GM19023 (cell line): ENCODE measurements around the gene ARMC9.
"Not testable (repeated sequence)": the region's sequence is repeated elsewhere in the genome, so short reads cannot be mapped to it uniquely, and the experiment has no call there.

Experiments used
- ATAC-seq: cut with Tn5 transposase; IDR thresholded peaks from one replicate; pipeline ENCODE4 v1.9.1; 2021; ENCODE audit warnings: mild to moderate bottlenecking, moderate library complexity; ENCODE audit not compliant: unreplicated experiment

Gene ARMC9

GRCh38 chr2:231336236-231336635, 137.8 kb downstream of the ARMC9 start:
- ATAC-seq, result no peak

- ATAC-seq, result no peak
Measured at GRCh38 chr2:231336700-231337099, 138.3 kb downstream of the ARMC9 start.

- ATAC-seq, result no peak
Measured at GRCh38 chr2:231337807-231338759, 139.7 kb downstream of the ARMC9 start.

GRCh38 chr2:231339316-231339715, 140.9 kb downstream of the ARMC9 start:
- ATAC-seq, result no peak

- ATAC-seq, result no peak
Measured at GRCh38 chr2:231341100-231341499, 142.7 kb downstream of the ARMC9 start.

- no peak for ATAC-seq
Measured at GRCh38 chr2:231342061-231342711, 143.8 kb downstream of the ARMC9 start.

GRCh38 chr2:231343006-231343710, 144.7 kb downstream of the ARMC9 start:
- ATAC-seq, result no peak

GRCh38 chr2:231343988-231344387, 145.6 kb downstream of the ARMC9 start:
- no peak for ATAC-seq

- no peak for ATAC-seq
Measured at GRCh38 chr2:231344851-231345250, 146.4 kb downstream of the ARMC9 start.

- no peak for ATAC-seq
Measured at GRCh38 chr2:231347081-231347480, 148.7 kb downstream of the ARMC9 start.

GRCh38 chr2:231347638-231348037, 149.2 kb downstream of the ARMC9 start:
- ATAC-seq, result no peak

- ATAC-seq, result no peak
Measured at GRCh38 chr2:231348173-231348572, 149.7 kb downstream of the ARMC9 start.

GRCh38 chr2:231348704-231349373, 150.4 kb downstream of the ARMC9 start:
- ATAC-seq, result no peak

GRCh38 chr2:231349374-231349735, 150.9 kb downstream of the ARMC9 start:
- not testable (repeated sequence) for ATAC-seq

- no peak for ATAC-seq
Measured at GRCh38 chr2:231351648-231352047, 153.2 kb downstream of the ARMC9 start.

- no peak for ATAC-seq
Measured at GRCh38 chr2:231353469-231353868, 155.0 kb downstream of the ARMC9 start.

GRCh38 chr2:231355508-231356465, 157.4 kb downstream of the ARMC9 start:
- no peak for ATAC-seq

GRCh38 chr2:231356466-231356844, 158.0 kb downstream of the ARMC9 start:
- ATAC-seq, result no peak

- no peak for ATAC-seq
Measured at GRCh38 chr2:231357048-231357447, 158.6 kb downstream of the ARMC9 start.

- no peak for ATAC-seq
Measured at GRCh38 chr2:231357931-231358330, 159.5 kb downstream of the ARMC9 start.
